Keratinocyte (primary cell): ENCODE results near the gene USP12. TPM values are rescaled to one million over a fixed set of nuclear protein-coding genes. Genes with fewer than 3 reads are reported as not detected.

ENCODE experiments used
- DNase-seq: peaks from one replicate; pipeline ENCODE4 v3.0.0-alpha.2; 2011; ENCODE audit warnings: low read depth, missing footprints, low spot score
- FAIRE-seq: peaks from 2 replicates; lab custom pipeline; 2011; peaks lifted over from hg19 to GRCh38; lab: Jason Lieb, UNC
- H2AFZ ChIP-seq: 2 replicates; pipeline ENCODE4 v1.6.0; 2012; ENCODE audit warnings: low read length, control low read depth, inconsistent platforms; ENCODE audit not compliant: control insufficient read depth
- H3K27ac ChIP-seq: 2 replicates; pipeline ENCODE4 v1.5.1; 2011; ENCODE audit warnings: low read length; ENCODE audit not compliant: control insufficient read depth, insufficient read depth
- H3K27me3 ChIP-seq: 3 replicates; pipeline ENCODE4 v1.6.0; 2011; ENCODE audit warnings: low read length; ENCODE audit not compliant: control insufficient read depth, insufficient read depth; ENCODE audit errors: extremely low read depth
- H3K36me3 ChIP-seq, 2 experiments: 2 replicates in 1 of 2; 3 replicates in 1 of 2; pipeline ENCODE4 v1.5.1; 2011; ENCODE audit warnings: low read length in 2 of 2, mild to moderate bottlenecking in 1 of 2; ENCODE audit not compliant: control insufficient read depth in 2 of 2, insufficient read depth in 2 of 2; ENCODE audit errors: extremely low read depth in 1 of 2
- H3K4me1 ChIP-seq: 3 replicates; pipeline ENCODE4 v1.5.1; 2011; ENCODE audit warnings: low read length; ENCODE audit not compliant: control insufficient read depth, insufficient read depth; ENCODE audit errors: extremely low read depth
- H3K4me2 ChIP-seq: 3 replicates; pipeline ENCODE4 v1.6.0; 2011; ENCODE audit warnings: low read depth, low read length; ENCODE audit not compliant: control insufficient read depth, insufficient read depth; ENCODE audit errors: extremely low read depth
- H3K4me3 ChIP-seq, 3 experiments: fragments of 200-600 bp in 1 of 3; sonication (generic) in 1 of 3; 2 replicates in 2 of 3; 3 replicates in 1 of 3; pipeline ENCODE4 v1.5.1; 2011 to 2016; ENCODE audit warnings: low read length in 3 of 3, mild to moderate bottlenecking in 3 of 3, control low read depth in 2 of 3, inconsistent platforms in 1 of 3, low read depth in 1 of 3, mixed read lengths in 1 of 3, mixed run types in 1 of 3, moderate library complexity in 1 of 3; ENCODE audit not compliant: control insufficient read depth in 2 of 3, insufficient read depth in 2 of 3; ENCODE audit errors: extremely low read depth in 1 of 3
- H3K79me2 ChIP-seq: 2 replicates; pipeline ENCODE4 v1.6.0; 2012; ENCODE audit warnings: low read length; ENCODE audit not compliant: control insufficient read depth, insufficient read depth
- H3K9ac ChIP-seq: 3 replicates; pipeline ENCODE4 v1.6.0; 2011; ENCODE audit warnings: low read length; ENCODE audit not compliant: control insufficient read depth, insufficient read depth; ENCODE audit errors: extremely low read depth
- H3K9me1 ChIP-seq: 3 replicates; pipeline ENCODE4 v1.6.0; 2011; ENCODE audit warnings: low read length; ENCODE audit not compliant: control insufficient read depth, insufficient read depth; ENCODE audit errors: extremely low read depth
- H3K9me3 ChIP-seq: 2 replicates; pipeline ENCODE4 v1.5.1; 2012; ENCODE audit warnings: low read depth, low read length; ENCODE audit not compliant: control insufficient read depth
- H4K20me1 ChIP-seq: 3 replicates; pipeline ENCODE4 v1.6.0; 2011; ENCODE audit warnings: low read length; ENCODE audit not compliant: control insufficient read depth, insufficient read depth; ENCODE audit errors: extremely low read depth
- EZH2 ChIP-seq: IDR thresholded peaks from one replicate; pipeline ENCODE4 v1.6.1; 2012; ENCODE audit warnings: inconsistent platforms, mild to moderate bottlenecking, low read length, moderate library complexity
- dilution Hi-C: fragments of 300-500 bp; cut with MboI; formaldehyde crosslinking; loops from one replicate; pipeline ENCODE4 v1.7.0; 2020; ENCODE audit warnings: low sequenced_read_pairs; ENCODE audit not compliant: extremely low pct_ligation_motif_present
- polyA plus RNA-seq, 5 experiments: library from polyadenylated mRNA; depleted of rRNA in 3 of 5; stranded (reverse) in 3 of 5; stranded (forward) in 1 of 5; unstranded in 1 of 5; fragments of >200 nt; gene quantifications; 1 replicate in 1 of 5; 2 replicates in 3 of 5; 3 replicates in 1 of 5; pipeline versions ENCODE4 v1.2.1 to v1.2.3, GENCODE V29; 2011 to 2012; ENCODE audit warnings: missing spikeins in 2 of 5, low read depth in 1 of 5, low replicate concordance in 1 of 5
- TF ChIP-seq, protein P1 (sequence below), 3 experiments: IDR thresholded peaks in 1 of 3; conservative IDR thresholded peaks in 1 of 3; optimal IDR thresholded peaks in 1 of 3; 2 replicates in 2 of 3; 3 replicates in 1 of 3; pipeline versions ENCODE3 to v1.5.1; 2011; ENCODE audit warnings: low read length in 3 of 3, mild to moderate bottlenecking in 3 of 3, moderate library complexity in 2 of 3, control low read depth in 1 of 3, inconsistent platforms in 1 of 3; ENCODE audit not compliant: insufficient read depth in 2 of 3; ENCODE audit errors: extremely low read depth in 1 of 3

The USP12 gene
- polyA plus RNA-seq, 1 donor (not counting 4 experiments of a cell fraction or from before 2014, with no cell fraction given): 20.7 TPM

DNA sequence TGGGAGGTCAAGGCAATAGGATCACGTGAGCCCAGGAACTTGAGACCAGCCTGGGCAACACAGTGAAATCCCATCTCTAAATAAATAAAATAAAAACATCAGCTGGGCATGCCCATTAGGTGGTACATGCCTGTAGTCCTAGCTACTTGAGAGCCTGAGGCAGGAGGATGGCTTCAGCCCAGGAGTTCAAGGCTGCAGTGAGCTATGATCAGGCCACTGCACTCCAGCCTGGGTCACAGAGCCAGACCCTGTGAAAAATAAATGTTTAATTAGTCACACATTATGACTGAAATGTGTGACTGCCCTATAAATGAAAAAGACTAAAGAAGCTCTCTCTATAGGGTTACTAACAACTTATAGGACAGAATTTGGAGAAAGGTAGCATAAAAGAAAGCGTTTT is 37.7 kb downstream of the USP12 start:
- Histone ChIP-seq H3K27ac (no peak overlapping the region), H3K4me1 (peaks cover 26% of the 10 kb centered on the region), H3K9me1 (no peaks in the 10 kb centered on the region), H3K36me3 (peaks cover 0 to 6% of the 10 kb centered on the region in 2 experiments), H3K4me3 (no peak overlapping the region), H3K27me3 (no peaks in the 10 kb centered on the region), H4K20me1 (peaks cover 2% of the 10 kb centered on the region), H3K9ac (no peak overlapping the region), H2AFZ (no peak overlapping the region), H3K9me3 (peaks cover 2% of the 10 kb centered on the region), H3K4me2 (no peak overlapping the region), H3K79me2 (peaks cover 79% of the 10 kb centered on the region)
- DNase-seq: no peak
- dilution Hi-C loops: no loop called here
- FAIRE-seq: no peak
- TF ChIP-seq EZH2: no peak
- TF ChIP-seq, protein P1, sequence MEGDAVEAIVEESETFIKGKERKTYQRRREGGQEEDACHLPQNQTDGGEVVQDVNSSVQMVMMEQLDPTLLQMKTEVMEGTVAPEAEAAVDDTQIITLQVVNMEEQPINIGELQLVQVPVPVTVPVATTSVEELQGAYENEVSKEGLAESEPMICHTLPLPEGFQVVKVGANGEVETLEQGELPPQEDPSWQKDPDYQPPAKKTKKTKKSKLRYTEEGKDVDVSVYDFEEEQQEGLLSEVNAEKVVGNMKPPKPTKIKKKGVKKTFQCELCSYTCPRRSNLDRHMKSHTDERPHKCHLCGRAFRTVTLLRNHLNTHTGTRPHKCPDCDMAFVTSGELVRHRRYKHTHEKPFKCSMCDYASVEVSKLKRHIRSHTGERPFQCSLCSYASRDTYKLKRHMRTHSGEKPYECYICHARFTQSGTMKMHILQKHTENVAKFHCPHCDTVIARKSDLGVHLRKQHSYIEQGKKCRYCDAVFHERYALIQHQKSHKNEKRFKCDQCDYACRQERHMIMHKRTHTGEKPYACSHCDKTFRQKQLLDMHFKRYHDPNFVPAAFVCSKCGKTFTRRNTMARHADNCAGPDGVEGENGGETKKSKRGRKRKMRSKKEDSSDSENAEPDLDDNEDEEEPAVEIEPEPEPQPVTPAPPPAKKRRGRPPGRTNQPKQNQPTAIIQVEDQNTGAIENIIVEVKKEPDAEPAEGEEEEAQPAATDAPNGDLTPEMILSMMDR (optimal IDR thresholded peaks at IDR 0.05 in 1 of 3, IDR thresholded peaks at IDR 0.05 in 1 of 3, conservative IDR thresholded peaks at IDR 0.05 in 1 of 3; ENCODE audit: extremely low read depth in 1 of 3, insufficient read depth in 2 of 3, low read length in 3 of 3): no peak

DNA sequence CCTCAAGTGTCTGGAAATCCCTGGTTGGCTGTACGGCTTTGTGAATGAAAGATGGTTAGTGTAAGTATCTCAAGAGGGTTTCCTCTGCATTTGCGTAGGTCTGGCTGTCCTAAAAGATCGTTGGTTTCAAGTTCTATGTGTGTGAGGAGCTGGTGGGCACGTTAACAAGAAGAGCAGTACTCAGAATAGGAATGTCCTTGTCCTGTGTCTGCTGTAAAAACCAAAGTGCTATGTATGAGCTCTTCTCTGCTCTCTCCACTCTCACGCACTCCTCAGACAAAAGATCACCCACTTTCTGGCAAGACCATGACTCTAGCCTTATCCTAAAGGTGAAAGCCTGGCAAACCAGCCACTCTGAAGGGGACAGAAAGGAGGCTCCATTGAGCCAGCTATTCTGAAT is 39.1 kb downstream of the USP12 start:
- Histone ChIP-seq H3K9me3 (peaks cover 2% of the 10 kb centered on the region), H3K4me1 (peaks cover 21% of the 10 kb centered on the region), H3K79me2 (peaks cover 79% of the 10 kb centered on the region), H4K20me1 (peaks cover 2% of the 10 kb centered on the region), H3K27me3 (no peaks in the 10 kb centered on the region), H3K4me3 (no peak overlapping the region), H3K9me1 (no peaks in the 10 kb centered on the region), H2AFZ (no peak overlapping the region), H3K36me3 (peaks cover 0 to 6% of the 10 kb centered on the region in 2 experiments), H3K9ac (no peak overlapping the region), H3K27ac (peak overlapping the region; percentile 35), H3K4me2 (no peak overlapping the region)
- FAIRE-seq: no peak
- no peak for TF ChIP-seq EZH2
- TF ChIP-seq, protein P1 (optimal IDR thresholded peaks at IDR 0.05 in 1 of 3, IDR thresholded peaks at IDR 0.05 in 1 of 3, conservative IDR thresholded peaks at IDR 0.05 in 1 of 3; ENCODE audit: extremely low read depth in 1 of 3, insufficient read depth in 2 of 3, low read length in 3 of 3): no peak
- dilution Hi-C loops: no loop called here
- no peak for DNase-seq
